ENCODE measurements around the gene SLC47A2. TPM values are rescaled to one million over a fixed set of nuclear protein-coding genes. Genes with fewer than 3 reads are reported as not detected.

The SLC47A2 gene
- total RNA-seq, 2 donors from 2014 or later, result 0.16 to 0.25 TPM

- no peaks in the 10 kb centered on the region for H3K36me3 ChIP-seq
- peak overlapping the region; percentile 51 to 68 for H3K9ac ChIP-seq (ENCODE audit: low read depth in 2 of 2, low read length in 2 of 2)
- no peak overlapping the region for H3K4me3 ChIP-seq
- peaks cover 9% of the 10 kb centered on the region for H3K4me1 ChIP-seq
- peak overlapping the region; percentile 57 for H3K27ac ChIP-seq
- no peak for TF ChIP-seq CTCF (IDR thresholded peaks at IDR 0.05)
- DNase-seq, result peak; percentile 80
- intact Hi-C loops (cut with DNase I), result no loop called here
- no peaks in the 10 kb centered on the region for H3K27me3 ChIP-seq
- no peaks in the 10 kb centered on the region for H3K9me3 ChIP-seq
These were observed 11.7 kb upstream of the SLC47A2 start for GRCh38 chr17:19728084-19728495.

GRCh38 chr17:19727501-19728078 is 11.2 kb upstream of the SLC47A2 start:
- DNase-seq, result peak; percentile 56
- Histone ChIP-seq H3K27ac (peak overlapping the region; percentile 57), H3K4me3 (no peak overlapping the region), H3K9me3 (no peaks in the 10 kb centered on the region), H3K4me1 (peaks cover 9% of the 10 kb centered on the region), H3K27me3 (no peaks in the 10 kb centered on the region), H3K9ac (ENCODE audit: low read depth in 2 of 2, low read length in 2 of 2) (peak overlapping the region; percentile 51 to 68), H3K36me3 (no peaks in the 10 kb centered on the region)
- intact Hi-C loops (cut with DNase I), result no loop called here
- no peak for TF ChIP-seq CTCF (IDR thresholded peaks at IDR 0.05)

- no peak for DNase-seq
- H3K27ac ChIP-seq, result peak overlapping the region; percentile 57
- no peak overlapping the region for H3K9ac ChIP-seq (ENCODE audit: low read depth in 2 of 2, low read length in 2 of 2)
- no peak for TF ChIP-seq CTCF (IDR thresholded peaks at IDR 0.05)
- no peaks in the 10 kb centered on the region for H3K9me3 ChIP-seq
- H3K4me3 ChIP-seq, result no peak overlapping the region
- H3K36me3 ChIP-seq, result no peaks in the 10 kb centered on the region
- peaks cover 9% of the 10 kb centered on the region for H3K4me1 ChIP-seq
- intact Hi-C loops (cut with DNase I), result no loop called here
- H3K27me3 ChIP-seq, result no peaks in the 10 kb centered on the region
These were observed 10.4 kb upstream of the SLC47A2 start for GRCh38 chr17:19726631-19727376.

GRCh38 chr17:19725486-19725885 is 9.1 kb upstream of the SLC47A2 start:
- Histone ChIP-seq H3K9ac (ENCODE audit: low read depth in 2 of 2, low read length in 2 of 2) (no peak overlapping the region), H3K27ac (peak overlapping the region; percentile 28), H3K4me3 (no peak overlapping the region), H3K4me1 (peaks cover 14% of the 10 kb centered on the region), H3K36me3 (no peaks in the 10 kb centered on the region), H3K27me3 (no peaks in the 10 kb centered on the region), H3K9me3 (no peaks in the 10 kb centered on the region)
- TF ChIP-seq CTCF (IDR thresholded peaks at IDR 0.05), result no peak
- DNase-seq, result no peak
- intact Hi-C loops (cut with DNase I), result no loop called here

GRCh38 chr17:19724501-19725420 is 8.4 kb upstream of the SLC47A2 start:
- Histone ChIP-seq H3K9ac (ENCODE audit: low read depth in 2 of 2, low read length in 2 of 2) (peak overlapping the region; percentile 7 to 52), H3K4me1 (peaks cover 17% of the 10 kb centered on the region), H3K27ac (peak overlapping the region; percentile 28), H3K27me3 (no peaks in the 10 kb centered on the region), H3K9me3 (no peaks in the 10 kb centered on the region), H3K4me3 (peak overlapping the region; percentile 30), H3K36me3 (no peaks in the 10 kb centered on the region)
- TF ChIP-seq CTCF (IDR thresholded peaks at IDR 0.05), result no peak
- peak; percentile 76 for DNase-seq
- intact Hi-C loops (cut with DNase I), result no loop called here

Data from colonic mucosa (tissue), 4 donors.